Keratinocyte (primary cell): Measurements from ENCODE around the gene P3H2.

Source experiments
- CTCF ChIP-seq, 3 experiments: IDR thresholded peaks in 1 of 3; conservative IDR thresholded peaks in 1 of 3; optimal IDR thresholded peaks in 1 of 3; 2 replicates in 2 of 3; 3 replicates in 1 of 3; pipeline versions ENCODE3 to v1.5.1; 2011; ENCODE audit warnings: low read length in 3 of 3, mild to moderate bottlenecking in 3 of 3, moderate library complexity in 2 of 3, control low read depth in 1 of 3, inconsistent platforms in 1 of 3; ENCODE audit not compliant: insufficient read depth in 2 of 3; ENCODE audit errors: extremely low read depth in 1 of 3
- EZH2 ChIP-seq: IDR thresholded peaks from one replicate; pipeline ENCODE4 v1.6.1; 2012; ENCODE audit warnings: inconsistent platforms, mild to moderate bottlenecking, low read length, moderate library complexity

GRCh38 chr3:190038050-190038933 is 82.4 kb downstream of the P3H2 start:
- TF ChIP-seq EZH2 (no peak), CTCF (optimal IDR thresholded peaks at IDR 0.05 in 1 of 3, IDR thresholded peaks at IDR 0.05 in 1 of 3, conservative IDR thresholded peaks at IDR 0.05 in 1 of 3; ENCODE audit: extremely low read depth in 1 of 3, insufficient read depth in 2 of 3, low read length in 3 of 3) (no peak)
